Large intestine (tissue), 3 donors: ENCODE results near the gene TRAF3IP1. TPM values are rescaled to one million over a fixed set of nuclear protein-coding genes. Genes with fewer than 3 reads are reported as not detected.

ENCODE experiments used
- DNase-seq, 2 donors: peaks; one replicate each; pipeline versions ENCODE4 v3.0.0 to v3.0.0-alpha.2; 2013
- H3K27ac ChIP-seq: one replicate; pipeline ENCODE4 v1.5.1; 2013; ENCODE audit warnings: low read length
- H3K27me3 ChIP-seq: 2 replicates; pipeline ENCODE4 v1.6.1; 2013; ENCODE audit warnings: low read length; ENCODE audit not compliant: control insufficient read depth, insufficient read depth
- H3K36me3 ChIP-seq: 2 replicates; pipeline ENCODE4 v1.6.1; 2013; ENCODE audit warnings: low read length; ENCODE audit not compliant: control insufficient read depth, insufficient read depth
- H3K4me1 ChIP-seq: one replicate; pipeline ENCODE4 v1.6.1; 2013; ENCODE audit warnings: low read length; ENCODE audit not compliant: control insufficient read depth, insufficient read depth
- H3K4me3 ChIP-seq: one replicate; pipeline ENCODE4 v1.5.1; 2013; ENCODE audit warnings: low read length
- H3K9me3 ChIP-seq: one replicate; pipeline ENCODE4 v1.6.1; 2013; ENCODE audit warnings: mild to moderate bottlenecking, low read depth, low read length, moderate library complexity; ENCODE audit not compliant: control insufficient read depth
- WGBS: methylation state at CpG from one replicate; pipeline ENCODE4 v1.1.5; 2013; ENCODE audit warnings: low lambda C conversion rate; ENCODE audit not compliant: insufficient coverage; 5-methylcytosine and 5-hydroxymethylcytosine counted together
- polyA plus RNA-seq: library from polyadenylated mRNA; unstranded; fragments of 120-200 nt; gene quantifications from one replicate; pipeline ENCODE4 v1.2.1, GENCODE V29; 2013

TRAF3IP1 gene
- polyA plus RNA-seq, 1 donor: 10.6 TPM

DNA sequence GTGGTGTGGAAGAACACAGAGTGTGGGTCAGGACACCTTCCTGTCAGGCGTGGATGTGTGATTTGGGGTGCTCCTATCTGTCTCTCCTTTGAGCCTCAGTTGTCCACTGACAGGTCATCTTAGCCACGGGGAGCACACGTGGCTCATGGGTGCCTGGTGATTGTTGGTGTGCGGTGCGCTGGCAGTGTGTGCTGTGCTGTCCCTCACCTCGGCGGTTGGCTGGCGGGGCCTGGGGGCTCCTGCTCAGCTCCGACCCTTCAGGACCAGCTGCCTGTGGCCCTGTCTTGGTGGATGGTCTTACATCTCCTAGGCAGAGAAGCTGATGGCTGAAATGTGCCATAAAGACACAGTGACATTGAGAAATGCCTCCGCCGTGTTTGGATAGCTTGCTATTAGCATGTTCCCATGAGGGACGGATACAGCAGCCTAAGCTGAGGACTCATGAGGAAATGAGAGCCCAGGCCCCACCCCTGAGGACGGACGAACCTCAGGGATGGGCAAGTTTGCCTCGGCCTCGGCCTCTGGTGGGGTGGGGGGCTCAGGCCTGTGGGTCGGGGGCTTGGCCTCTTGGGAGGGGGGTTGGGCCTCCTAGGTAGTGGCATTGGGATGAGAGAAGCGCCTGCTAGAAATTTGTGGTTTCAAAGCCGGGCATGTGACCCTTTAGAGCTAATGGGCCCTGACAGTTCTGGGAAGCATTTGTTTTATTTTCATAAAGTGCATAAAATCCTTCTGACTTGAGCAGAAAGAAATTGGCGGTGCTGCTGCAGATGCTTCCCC, 86.1 kb downstream of the TRAF3IP1 start:
- DNase-seq: no peak
- H3K4me3 ChIP-seq: no peak overlapping the region

DNA sequence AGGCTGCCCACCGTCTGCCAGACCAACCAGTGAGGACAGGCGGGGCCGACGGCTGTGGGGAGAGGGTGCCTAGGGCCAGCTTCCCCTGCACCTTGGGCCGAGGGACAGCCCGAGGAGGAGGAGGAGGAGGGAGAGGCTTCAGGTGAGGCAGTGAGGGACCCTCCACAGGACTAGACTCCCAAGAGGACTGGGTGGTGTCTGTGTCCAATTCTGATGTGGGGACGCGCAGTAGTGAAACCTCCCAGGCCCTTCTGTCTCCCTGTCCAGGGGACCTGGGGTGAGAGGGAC, 86.6 kb downstream of the TRAF3IP1 start:
- no CpG with 5 or more reads among the region's 8 CpGs for WGBS
- no peak overlapping the region for H3K27ac ChIP-seq

More for the DNA sequence above, 86.1 kb downstream of the TRAF3IP1 start:
- H3K9me3 ChIP-seq: no peaks in the 10 kb centered on the region
- peaks cover 23% of the 10 kb centered on the region for H3K4me1 ChIP-seq
- no peaks in the 10 kb centered on the region for H3K36me3 ChIP-seq
- no peaks in the 10 kb centered on the region for H3K27me3 ChIP-seq
- WGBS: no CpG with 5 or more reads among the region's 20 CpGs
- no peak overlapping the region for H3K27ac ChIP-seq

DNA sequence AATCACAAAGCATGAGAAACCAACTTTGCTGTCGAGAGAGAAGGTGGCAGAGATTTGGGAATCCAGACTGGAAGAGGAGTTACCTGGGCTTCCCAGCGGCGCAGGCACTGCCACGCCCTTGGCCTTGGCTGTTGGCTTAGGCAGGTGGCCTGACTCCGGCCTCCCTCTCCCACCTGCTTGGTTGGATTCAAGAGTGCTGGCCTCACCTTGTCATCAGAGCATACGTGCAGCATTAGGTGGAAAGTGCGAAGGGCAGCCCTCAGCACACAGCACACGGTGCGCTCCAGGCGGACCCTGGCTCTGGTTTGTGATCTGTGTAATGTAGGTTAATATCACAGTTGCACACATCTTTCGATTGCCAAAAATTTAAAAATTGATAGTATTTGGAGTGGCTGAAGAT, 87.2 kb downstream of the TRAF3IP1 start:
- Histone ChIP-seq H3K4me1 (peaks cover 19% of the 10 kb centered on the region), H3K27ac (no peak overlapping the region), H3K27me3 (no peaks in the 10 kb centered on the region), H3K9me3 (no peaks in the 10 kb centered on the region), H3K4me3 (no peak overlapping the region), H3K36me3 (no peaks in the 10 kb centered on the region)
- DNase-seq: peak in 1 of 2 donors; percentile 45
- WGBS: 100% methylated on average over 1 of the region's 11 CpGs

More for the DNA sequence above, 86.6 kb downstream of the TRAF3IP1 start:
- DNase-seq: no peak
- Histone ChIP-seq H3K36me3 (no peaks in the 10 kb centered on the region), H3K4me3 (no peak overlapping the region), H3K9me3 (no peaks in the 10 kb centered on the region), H3K27me3 (no peaks in the 10 kb centered on the region), H3K4me1 (peaks cover 19% of the 10 kb centered on the region)

DNA sequence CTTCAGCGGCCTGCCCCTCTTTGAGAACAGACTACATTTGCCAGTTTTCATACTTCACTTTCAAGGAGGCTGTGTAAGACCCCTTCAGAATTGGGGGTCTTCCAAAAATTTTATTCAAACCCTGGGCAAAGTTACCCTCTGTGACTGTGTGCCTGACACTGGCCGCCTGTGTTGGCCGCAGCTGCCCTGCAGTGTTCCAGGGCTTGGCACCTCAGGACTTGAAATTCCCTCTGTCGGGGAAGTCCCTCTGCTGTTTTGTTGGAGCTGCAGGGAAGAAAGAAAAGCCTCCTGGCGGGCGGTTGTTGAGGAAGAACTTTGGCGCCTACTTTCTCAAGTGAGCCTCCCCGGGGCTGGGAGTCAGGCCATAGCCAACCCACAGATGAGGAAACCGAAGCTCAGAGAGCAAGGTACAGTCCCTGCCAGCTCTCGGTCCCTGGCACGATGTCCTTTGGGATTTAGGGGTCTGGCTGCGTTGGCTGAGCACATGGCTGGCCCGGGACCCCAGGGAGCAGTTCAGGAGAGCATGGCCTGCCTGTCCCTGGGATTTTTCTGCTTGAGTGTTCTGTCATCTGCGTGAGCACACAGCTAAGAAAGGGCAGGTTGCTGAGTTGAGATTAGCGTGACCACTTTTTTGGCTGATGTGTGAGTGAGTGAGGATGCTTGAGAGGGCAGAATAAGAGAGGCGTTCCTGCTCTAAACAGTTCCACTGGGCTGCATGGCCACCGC, 88.5 kb downstream of the TRAF3IP1 start:
- Histone ChIP-seq H3K4me3 (no peak overlapping the region), H3K27ac (no peak overlapping the region), H3K27me3 (no peaks in the 10 kb centered on the region), H3K36me3 (no peaks in the 10 kb centered on the region), H3K9me3 (no peaks in the 10 kb centered on the region), H3K4me1 (peaks cover 11% of the 10 kb centered on the region)
- DNase-seq: no peak
- WGBS: no CpG with 5 or more reads among the region's 17 CpGs

DNA sequence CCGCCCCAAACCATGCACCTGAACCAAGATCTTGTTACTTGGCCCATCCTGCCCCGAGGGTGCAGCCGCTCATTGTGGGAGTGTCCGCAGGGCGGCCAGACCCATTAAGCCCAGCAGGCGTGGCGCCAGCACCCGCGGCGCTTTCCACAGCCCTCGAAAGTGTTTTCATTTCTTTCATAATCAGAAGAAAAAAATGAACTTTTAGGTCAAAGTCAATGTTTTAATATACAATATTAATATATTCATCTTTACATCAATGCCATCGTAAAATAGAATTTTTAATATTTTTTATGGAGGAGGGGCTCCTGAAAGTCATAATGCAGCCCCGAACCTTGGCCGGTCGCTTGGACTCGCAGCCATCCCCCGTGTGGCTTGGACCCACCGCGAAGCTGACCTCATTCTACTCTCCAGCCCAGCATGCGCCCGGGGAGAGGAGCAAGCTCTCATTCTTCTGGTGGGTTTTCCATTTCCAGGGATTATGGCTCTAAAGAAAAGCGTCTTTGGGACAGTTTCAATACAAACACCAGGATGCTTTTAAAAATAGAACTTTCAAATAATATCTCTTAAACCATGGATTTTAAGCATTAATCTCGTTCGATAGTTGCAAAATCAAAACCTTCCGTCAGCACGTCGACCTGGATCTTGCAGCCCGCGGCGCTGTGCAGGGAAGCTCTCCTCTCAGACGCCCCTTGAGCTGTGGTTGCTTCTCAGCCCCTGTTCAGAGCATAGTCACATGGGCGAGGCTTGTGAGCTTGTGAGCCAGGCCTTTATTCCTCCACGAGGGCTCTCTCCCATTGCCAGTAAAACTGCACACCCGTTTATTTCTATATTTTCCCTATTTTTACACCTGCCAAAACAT, 89.3 kb downstream of the TRAF3IP1 start:
- WGBS: 100% methylated on average over 2 of the region's 34 CpGs
- no peak overlapping the region for H3K4me3 ChIP-seq
- no peaks in the 10 kb centered on the region for H3K27me3 ChIP-seq
- peaks cover 6% of the 10 kb centered on the region for H3K4me1 ChIP-seq
- H3K9me3 ChIP-seq: no peaks in the 10 kb centered on the region
- no peak overlapping the region for H3K27ac ChIP-seq
- no peak for DNase-seq
- H3K36me3 ChIP-seq: no peaks in the 10 kb centered on the region

DNA sequence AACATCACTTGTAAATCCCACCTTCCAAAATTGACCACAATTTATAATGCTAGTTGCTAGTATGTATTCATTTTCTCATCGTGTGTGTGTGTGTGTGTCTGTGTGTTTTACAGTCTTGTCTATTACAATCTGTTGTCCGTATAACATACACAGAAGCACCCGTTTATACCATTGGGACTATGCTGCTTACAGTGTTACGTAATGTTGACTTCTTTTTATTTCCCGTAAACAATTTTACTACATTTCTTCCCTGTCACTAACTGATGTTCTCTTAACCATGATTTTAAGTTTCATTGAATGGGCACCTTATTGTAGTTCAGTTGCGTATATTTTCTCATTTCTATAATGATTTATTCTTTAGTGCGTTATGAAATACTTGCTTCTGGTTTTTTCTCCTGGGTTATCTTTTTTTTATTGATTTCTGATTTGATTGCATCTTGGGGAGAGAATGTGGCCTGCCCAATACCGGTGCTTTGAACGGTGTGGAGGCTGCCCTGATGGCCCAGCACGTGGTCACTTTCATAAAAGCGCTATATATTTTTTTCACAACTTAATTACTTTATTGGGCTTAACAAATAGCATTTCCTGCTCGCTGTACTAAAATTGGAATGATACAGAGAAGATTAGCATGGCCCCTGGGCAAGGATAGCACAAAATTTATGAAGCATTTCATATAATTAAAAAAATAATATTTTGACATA, 91.9 kb downstream of the TRAF3IP1 start:
- 92% methylated on average over 6 of the region's 12 CpGs for WGBS
- no peaks in the 10 kb centered on the region for H3K27me3 ChIP-seq
- H3K27ac ChIP-seq: no peak overlapping the region
- H3K4me3 ChIP-seq: no peak overlapping the region
- H3K9me3 ChIP-seq: peaks cover 8% of the 10 kb centered on the region
- no peaks in the 10 kb centered on the region for H3K4me1 ChIP-seq
- no peaks in the 10 kb centered on the region for H3K36me3 ChIP-seq
- no peak for DNase-seq

DNA sequence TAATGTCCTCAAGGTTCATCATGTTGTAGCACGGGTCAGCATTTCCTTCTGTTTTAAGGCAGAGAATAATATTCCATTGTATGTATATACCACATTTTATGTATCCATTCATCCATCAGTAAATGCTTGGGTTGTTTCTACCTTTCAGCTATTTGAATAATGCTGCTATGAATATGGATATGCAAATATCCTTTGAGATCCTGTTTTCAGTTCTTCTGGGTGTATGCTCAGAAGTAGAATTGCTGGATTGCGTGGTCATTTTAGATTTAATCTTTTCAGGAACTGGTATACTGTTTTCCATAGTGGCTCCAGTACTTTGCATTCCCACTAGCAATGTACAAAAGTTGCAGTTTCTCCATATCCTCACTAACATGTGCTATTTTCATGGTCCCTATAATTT, 93.0 kb downstream of the TRAF3IP1 start:
- Histone ChIP-seq H3K4me3 (no peak overlapping the region), H3K27ac (no peak overlapping the region), H3K4me1 (peaks cover 1% of the 10 kb centered on the region), H3K27me3 (no peaks in the 10 kb centered on the region), H3K36me3 (no peaks in the 10 kb centered on the region), H3K9me3 (peaks cover 8% of the 10 kb centered on the region)
- 100% methylated on average over 1 of the region's 2 CpGs for WGBS
- no peak for DNase-seq

DNA sequence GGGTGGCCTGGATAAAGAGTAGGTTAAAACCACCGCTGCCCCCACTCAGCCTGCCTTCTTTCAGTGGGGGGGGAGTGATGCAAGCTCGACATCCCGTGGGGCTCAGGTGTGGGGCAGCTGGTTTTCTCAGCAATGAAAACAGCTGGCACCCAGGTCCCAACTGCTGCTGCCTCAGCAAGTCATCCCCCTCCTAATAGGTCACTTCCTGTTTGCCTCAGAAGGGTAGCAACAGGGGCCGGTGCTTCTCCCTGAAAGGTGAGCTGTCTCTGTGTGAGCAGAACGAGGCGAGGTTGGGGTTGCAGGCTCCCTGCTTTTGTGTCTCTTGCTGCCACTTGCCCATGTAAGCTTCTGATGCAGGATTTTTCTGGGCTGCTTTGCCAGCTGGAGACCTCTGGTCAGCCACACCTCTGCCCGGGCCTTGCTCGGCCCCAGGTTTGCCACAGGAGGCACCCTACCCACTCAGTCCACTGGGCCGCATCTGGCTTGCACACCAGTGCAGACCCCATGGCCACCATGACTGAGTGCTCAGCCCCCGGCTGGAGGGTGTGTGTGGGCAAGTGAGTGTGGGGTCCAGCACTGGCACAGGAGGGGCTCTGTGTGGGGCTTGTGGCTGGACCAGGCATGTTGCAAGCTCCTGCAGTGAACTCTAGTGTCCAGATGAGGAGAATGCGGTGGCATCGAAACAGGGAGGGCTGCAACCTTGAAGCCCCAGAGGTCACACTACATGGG, 94.9 kb downstream of the TRAF3IP1 start:
- no peak overlapping the region for H3K4me3 ChIP-seq
- no CpG with 5 or more reads among the region's 12 CpGs for WGBS
- peaks cover 8% of the 10 kb centered on the region for H3K9me3 ChIP-seq
- no peak overlapping the region for H3K27ac ChIP-seq
- peaks cover 4% of the 10 kb centered on the region for H3K4me1 ChIP-seq
- no peak for DNase-seq
- no peaks in the 10 kb centered on the region for H3K36me3 ChIP-seq
- no peaks in the 10 kb centered on the region for H3K27me3 ChIP-seq

DNA sequence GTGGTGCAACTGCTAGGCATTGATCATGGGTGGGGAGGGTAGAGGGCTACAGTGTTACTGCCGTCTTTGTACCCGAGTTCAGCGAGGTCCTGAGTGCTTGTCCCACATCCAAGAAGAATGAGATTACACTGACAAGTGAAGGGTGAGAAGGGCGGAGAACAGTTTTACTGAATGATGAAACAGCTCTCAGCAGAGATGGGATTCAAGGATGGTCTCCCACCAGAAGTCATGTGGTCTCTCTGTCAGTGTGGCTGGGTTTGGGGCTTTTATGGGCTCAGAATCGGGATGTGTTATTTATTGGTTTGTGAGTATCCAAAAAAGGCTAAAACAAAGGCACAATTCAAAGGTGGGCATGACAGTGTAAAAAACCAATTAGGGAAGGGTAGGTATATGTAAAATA, 95.6 kb downstream of the TRAF3IP1 start:
- DNase-seq: no peak
- peaks cover 4% of the 10 kb centered on the region for H3K4me1 ChIP-seq
- 94% methylated on average over 3 of the region's 5 CpGs for WGBS

More for the DNA sequence above, 95.6 kb downstream of the TRAF3IP1 start:
- Histone ChIP-seq H3K27ac (no peak overlapping the region), H3K36me3 (no peaks in the 10 kb centered on the region), H3K27me3 (no peaks in the 10 kb centered on the region), H3K9me3 (peaks cover 8% of the 10 kb centered on the region), H3K4me3 (no peak overlapping the region)
